HEK293T (cell line): Measurements from ENCODE around the gene CAMSAP2.

Experiments used
- CTCF ChIA-PET: fragments of 350-600 bp; formaldehyde crosslinking; extraction: SDS; loops from one replicate; lab custom pipeline; 2021; ENCODE audit warnings: antibody characterized with exemption, inconsistent platforms; lab: Yijun Ruan, JAX
- POLR2A ChIA-PET: fragments of 350-600 bp; formaldehyde crosslinking; extraction: SDS; loops from one replicate; lab custom pipeline; 2020; ENCODE audit warnings: antibody characterized with exemption, inconsistent platforms; lab: Yijun Ruan, JAX
- DNase-seq: peaks from one replicate; pipeline ENCODE4 v3.0.0; 2012; ENCODE audit warnings: mixed read lengths; ENCODE audit errors: extremely low spot score
- ARNT ChIP-seq: fragments of 450-650 bp; IDR thresholded peaks from 2 replicates; pipeline ENCODE4 v1.6.1; 2017; ENCODE audit warnings: mild to moderate bottlenecking
- BHLHE40 ChIP-seq: fragments of 450-650 bp; IDR thresholded peaks from 2 replicates; pipeline ENCODE4 v1.6.1; 2016; ENCODE audit warnings: mild to moderate bottlenecking, moderate library complexity, borderline replicate concordance
- CTBP1 ChIP-seq: fragments of 450-650 bp; IDR thresholded peaks from 2 replicates; pipeline ENCODE4 v1.6.1; 2016; ENCODE audit warnings: borderline replicate concordance
- ELF4 ChIP-seq: fragments of 450-650 bp; IDR thresholded peaks from 2 replicates; pipeline ENCODE4 v1.6.1; 2017; ENCODE audit warnings: antibody characterized with exemption
- FOXA1 ChIP-seq: fragments of 450-650 bp; IDR thresholded peaks from 2 replicates; pipeline ENCODE4 v1.6.1; 2016; ENCODE audit warnings: mild to moderate bottlenecking
- FOXK2 ChIP-seq: fragments of 450-650 bp; IDR thresholded peaks from 2 replicates; pipeline ENCODE4 v1.6.1; 2016; ENCODE audit warnings: mild to moderate bottlenecking
- FOXM1 ChIP-seq: fragments of 450-650 bp; IDR thresholded peaks from 2 replicates; pipeline ENCODE4 v1.6.1; 2017; ENCODE audit warnings: mild to moderate bottlenecking, borderline replicate concordance
- HDGF ChIP-seq: fragments of 450-650 bp; IDR thresholded peaks from 2 replicates; pipeline ENCODE4 v1.6.1; 2017; ENCODE audit warnings: antibody characterized with exemption, borderline replicate concordance
- L3MBTL2 ChIP-seq: fragments of 450-650 bp; conservative IDR thresholded peaks from 2 replicates; pipeline ENCODE4 v1.6.1; 2016; ENCODE audit warnings: mild to moderate bottlenecking
- LEF1 ChIP-seq: fragments of 450-650 bp; IDR thresholded peaks from 2 replicates; pipeline ENCODE4 v1.6.1; 2017; ENCODE audit warnings: mild to moderate bottlenecking, borderline replicate concordance
- NFRKB ChIP-seq: fragments of 450-650 bp; IDR thresholded peaks from 2 replicates; pipeline ENCODE4 v1.6.1; 2016; ENCODE audit warnings: mild to moderate bottlenecking, moderate library complexity
- SP1 ChIP-seq: fragments of 450-650 bp; IDR thresholded peaks from 2 replicates; pipeline ENCODE4 v1.6.1; 2017
- SUZ12 ChIP-seq: fragments of 450-650 bp; IDR thresholded peaks from 2 replicates; pipeline ENCODE4 v1.6.1; 2016; ENCODE audit warnings: mild to moderate bottlenecking
- TARDBP ChIP-seq: fragments of 450-650 bp; IDR thresholded peaks from 2 replicates; pipeline ENCODE4 v1.6.1; 2016
- ZNF384 ChIP-seq: fragments of 450-650 bp; IDR thresholded peaks from 2 replicates; pipeline ENCODE4 v1.6.1; 2016
- TF ChIP-seq, protein P1 (sequence below): fragments of 450-650 bp; IDR thresholded peaks from 2 replicates; pipeline ENCODE4 v1.6.1; 2016

Gene CAMSAP2

DNA sequence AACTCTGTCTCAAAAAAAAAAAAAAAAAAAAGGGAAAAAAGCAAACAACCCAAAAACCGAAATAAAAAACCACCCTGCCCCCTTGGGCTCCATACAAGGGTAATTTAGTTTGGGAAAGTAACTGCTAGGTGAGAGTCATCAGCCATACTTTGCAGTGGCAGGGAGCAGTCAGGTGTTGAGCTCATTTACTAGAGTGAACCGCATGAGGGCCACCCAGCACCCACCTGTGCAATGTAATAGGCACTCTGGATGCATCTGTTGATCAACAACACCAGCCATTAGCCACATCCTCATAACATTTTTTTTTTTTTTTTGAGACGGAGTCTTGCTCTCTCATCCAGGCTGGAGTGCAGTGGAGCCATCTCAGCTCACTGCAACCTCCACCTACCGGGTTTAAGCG lies 165.1 kb downstream of the CAMSAP2 start:
- POLR2A ChIA-PET, result interaction anchor here (1.2 kb wide), 1 partner anchor 13 kb away, joined by 4 read pairs; no protein-coding TSS in a partner anchor
- CTCF ChIA-PET, result interaction anchor here (0.7 kb wide), 1 partner anchor 223 kb away, joined by 4 read pairs; no protein-coding TSS in a partner anchor
- TF ChIP-seq BHLHE40, result no peak
- TF ChIP-seq NFRKB, result no peak
- TF ChIP-seq TARDBP, result no peak
- no peak for TF ChIP-seq ELF4
- no peak for TF ChIP-seq ARNT
- TF ChIP-seq SP1, result no peak
- TF ChIP-seq, protein P1, sequence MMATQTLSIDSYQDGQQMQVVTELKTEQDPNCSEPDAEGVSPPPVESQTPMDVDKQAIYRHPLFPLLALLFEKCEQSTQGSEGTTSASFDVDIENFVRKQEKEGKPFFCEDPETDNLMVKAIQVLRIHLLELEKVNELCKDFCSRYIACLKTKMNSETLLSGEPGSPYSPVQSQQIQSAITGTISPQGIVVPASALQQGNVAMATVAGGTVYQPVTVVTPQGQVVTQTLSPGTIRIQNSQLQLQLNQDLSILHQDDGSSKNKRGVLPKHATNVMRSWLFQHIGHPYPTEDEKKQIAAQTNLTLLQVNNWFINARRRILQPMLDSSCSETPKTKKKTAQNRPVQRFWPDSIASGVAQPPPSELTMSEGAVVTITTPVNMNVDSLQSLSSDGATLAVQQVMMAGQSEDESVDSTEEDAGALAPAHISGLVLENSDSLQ, result no peak
- TF ChIP-seq CTBP1, result no peak
- TF ChIP-seq HDGF, result no peak

DNA sequence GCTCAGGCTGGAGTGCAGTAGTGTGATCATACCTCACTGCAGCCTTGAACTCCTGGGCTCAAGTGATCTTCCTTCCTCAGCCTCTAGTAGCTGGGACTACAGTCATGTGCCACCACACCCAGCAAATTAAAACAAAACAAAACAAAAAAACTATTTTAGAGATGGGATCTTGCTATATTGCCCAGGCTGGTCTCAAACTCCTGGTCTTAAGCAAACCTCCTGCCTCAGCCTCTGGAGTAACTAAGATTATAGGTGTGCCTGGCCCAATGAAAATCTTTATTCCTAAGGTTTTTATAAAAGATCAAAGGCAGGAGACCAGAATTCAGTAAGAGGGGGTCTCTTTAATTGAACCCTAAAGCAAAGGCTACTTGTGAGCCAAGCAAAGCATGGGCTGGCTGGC lies 166.1 kb downstream of the CAMSAP2 start:
- CTCF ChIA-PET, result interaction anchor here (0.7 kb wide), 1 partner anchor 281 kb away, joined by 4 read pairs; no protein-coding TSS in a partner anchor
- no peak for DNase-seq
- POLR2A ChIA-PET, result no interaction called here
- no peak for TF ChIP-seq CTBP1
- TF ChIP-seq TARDBP, result no peak
- no peak for TF ChIP-seq SP1
- TF ChIP-seq ELF4, result no peak
- TF ChIP-seq BHLHE40, result no peak
- TF ChIP-seq LEF1, result no peak
- TF ChIP-seq ZNF384, result no peak
- TF ChIP-seq L3MBTL2, result no peak
- no peak for TF ChIP-seq NFRKB
- no peak for TF ChIP-seq ARNT
- no peak for TF ChIP-seq SUZ12
- no peak for TF ChIP-seq FOXA1
- TF ChIP-seq, protein P1, result no peak

More for the DNA sequence above, 165.1 kb downstream of the CAMSAP2 start:
- DNase-seq, result no peak

DNA sequence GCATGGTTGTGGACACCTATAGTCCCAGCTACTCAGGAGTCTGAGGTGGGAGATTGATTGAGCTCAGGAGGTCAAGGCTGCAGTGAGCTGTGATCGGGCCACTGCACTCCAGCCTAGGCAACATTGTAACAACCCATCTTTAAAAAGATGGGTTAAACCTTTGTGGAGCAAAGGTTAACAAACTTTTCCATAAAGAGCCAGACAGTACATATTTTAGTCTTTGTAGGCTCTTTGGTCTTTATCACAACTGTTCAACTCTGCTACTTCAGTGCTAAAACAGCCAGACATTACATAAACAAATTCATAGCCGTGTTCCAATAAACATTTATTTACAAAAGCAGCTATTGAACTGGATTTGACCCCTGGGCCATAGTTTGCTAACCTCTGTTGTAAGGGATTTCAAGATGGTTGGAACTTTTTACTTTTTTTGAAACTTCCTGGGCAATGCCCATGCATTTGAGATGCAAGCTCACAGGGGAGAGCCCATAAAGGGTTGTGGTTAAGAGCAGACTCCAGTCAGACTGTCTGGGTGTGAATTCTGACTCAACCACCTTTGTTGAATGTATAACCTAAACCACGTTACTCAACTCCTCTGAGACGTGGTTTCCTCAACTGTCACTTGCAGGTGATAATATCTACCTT lies 166.8 kb downstream of the CAMSAP2 start:
- ChIA-PET POLR2A (no interaction called here), CTCF (no interaction called here)
- no peak for DNase-seq
- no peak for TF ChIP-seq HDGF
- TF ChIP-seq ARNT, result no peak
- no peak for TF ChIP-seq BHLHE40
- no peak for TF ChIP-seq TARDBP
- TF ChIP-seq LEF1, result no peak
- no peak for TF ChIP-seq FOXM1
- TF ChIP-seq ELF4, result no peak
- TF ChIP-seq L3MBTL2, result no peak
- TF ChIP-seq NFRKB, result no peak
- no peak for TF ChIP-seq ZNF384
- no peak for TF ChIP-seq CTBP1
- no peak for TF ChIP-seq FOXK2
- TF ChIP-seq SP1, result no peak
- TF ChIP-seq, protein P1, result no peak
- TF ChIP-seq FOXA1, result no peak
- no peak for TF ChIP-seq SUZ12

DNA sequence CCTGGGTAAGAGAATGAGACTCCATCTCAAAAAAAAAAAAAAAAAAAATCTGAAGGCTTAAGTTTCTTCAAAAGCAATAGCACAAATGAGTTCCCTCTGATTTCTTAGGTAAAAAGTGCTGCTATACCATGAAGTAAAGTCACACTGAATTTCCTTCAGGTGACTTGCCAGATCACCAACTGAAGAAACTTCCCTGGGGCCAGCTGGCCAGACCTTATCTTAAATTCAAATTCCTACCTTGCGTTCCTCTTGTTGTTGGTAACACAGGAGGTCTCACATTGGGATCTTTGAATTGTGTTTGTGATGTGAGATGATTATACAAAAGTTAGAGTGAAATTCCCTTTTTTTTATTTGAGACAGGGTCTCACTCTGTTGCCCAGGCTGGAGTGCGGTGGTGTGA lies 167.8 kb downstream of the CAMSAP2 start:
- POLR2A ChIA-PET, result no interaction called here
- DNase-seq, result no peak
- CTCF ChIA-PET, result interaction anchor here (1.2 kb wide), 1 partner anchor 65 kb away, joined by 3 read pairs; no protein-coding TSS in a partner anchor
- TF ChIP-seq CTBP1 (no peak), HDGF (no peak), FOXK2 (no peak), L3MBTL2 (no peak), SP1 (no peak), NFRKB (no peak), SUZ12 (no peak), FOXM1 (no peak), ZNF384 (no peak), ELF4 (no peak), BHLHE40 (no peak), FOXA1 (no peak), TARDBP (no peak)

DNA sequence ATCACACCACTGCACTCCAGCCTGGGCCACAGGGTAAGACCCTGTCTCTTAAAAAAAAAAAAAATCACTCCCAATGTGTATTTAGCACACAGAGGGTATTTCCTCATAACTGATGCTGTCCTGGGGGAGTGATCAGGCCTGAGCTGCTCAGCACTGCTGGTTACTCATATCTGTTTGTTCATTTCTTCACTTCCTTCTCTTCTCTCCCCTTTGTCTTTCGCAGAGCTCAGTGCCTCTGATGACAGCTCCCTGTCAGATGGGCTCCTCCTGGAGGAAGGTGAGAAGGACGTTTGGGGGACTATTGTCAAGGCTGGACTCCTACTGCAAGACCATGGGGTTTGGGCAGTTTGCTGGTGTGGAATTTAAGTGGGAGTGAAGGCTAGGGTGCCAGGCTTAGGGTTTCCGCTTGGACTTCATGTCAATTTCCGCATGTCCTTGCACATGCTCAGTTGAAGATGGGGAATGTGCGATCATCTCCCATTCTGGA lies 169.0 kb downstream of the CAMSAP2 start:
- ChIA-PET CTCF (interaction anchor here (1.2 kb wide), 1 partner anchor 64 kb away, joined by 3 read pairs; no protein-coding TSS in a partner anchor), POLR2A (no interaction called here)
- no peak for DNase-seq

More for the DNA sequence above, 169.0 kb downstream of the CAMSAP2 start:
- TF ChIP-seq FOXA1, result no peak
- no peak for TF ChIP-seq CTBP1
- TF ChIP-seq, protein P1, result no peak
- no peak for TF ChIP-seq ZNF384
- no peak for TF ChIP-seq TARDBP
- no peak for TF ChIP-seq HDGF
